Mesothelial cell of epicardium (in vitro differentiated cells): ENCODE data around the gene ZNF787. TPM values are rescaled to one million over a fixed set of nuclear protein-coding genes. Genes with fewer than 3 reads are reported as not detected.
A peak's percentile ranks its signal among the peaks of the same experiment; 100 is the strongest.

Experiments used
- DNase-seq, 2 experiments: peaks; one replicate each; pipeline ENCODE4 v3.0.0; 2021; ENCODE audit warnings: low spot score in 2 of 2; ENCODE audit not compliant: unreplicated experiment in 2 of 2
- H3K27ac Mint-ChIP-seq: 2 replicates; pipeline ENCODE4 v1.8.0; 2021; ENCODE audit warnings: mixed read lengths
- H3K27me3 Mint-ChIP-seq: 2 replicates; pipeline ENCODE4 v1.8.0; 2021; ENCODE audit warnings: low read depth, mixed read lengths
- H3K36me3 Mint-ChIP-seq: 2 replicates; pipeline ENCODE4 v1.8.0; 2021; ENCODE audit warnings: mixed read lengths
- H3K4me1 Mint-ChIP-seq: 2 replicates; pipeline ENCODE4 v1.8.0; 2021; ENCODE audit warnings: mixed read lengths
- H3K4me3 Mint-ChIP-seq: 2 replicates; pipeline ENCODE4 v1.8.0; 2021; ENCODE audit warnings: mild to moderate bottlenecking, moderate library complexity, mixed read lengths
- H3K9me3 Mint-ChIP-seq: 2 replicates; pipeline ENCODE4 v1.8.0; 2021; ENCODE audit warnings: mixed read lengths
- CTCF ChIP-seq: fragments of 200-600 bp; sonication (generic); IDR thresholded peaks from one replicate; pipeline ENCODE4 v1.5.0; 2021; ENCODE audit warnings: antibody characterized with exemption; ENCODE audit not compliant: unreplicated experiment
- total RNA-seq: library from RNA; stranded (reverse); gene quantifications from 3 replicates; pipeline ENCODE4 v1.2.1, GENCODE V29; 2021

Gene ZNF787
- total RNA-seq, 1 donor from 2014 or later, result 35.5 TPM

GRCh38 chr19:56113074-56113632 lies 7.9 kb downstream of the ZNF787 start:
- TF ChIP-seq CTCF, result no peak
- DNase-seq, result no peak
- Mint-ChIP-seq H3K4me3 (no peak overlapping the region), H3K9me3 (no peaks in the 10 kb centered on the region), H3K27me3 (no peaks in the 10 kb centered on the region), H3K27ac (peak overlapping the region; percentile 62), H3K36me3 (peaks cover 2% of the 10 kb centered on the region), H3K4me1 (peaks cover 48% of the 10 kb centered on the region)

GRCh38 chr19:56112313-56112709 lies 8.8 kb downstream of the ZNF787 start:
- Mint-ChIP-seq H3K9me3 (no peaks in the 10 kb centered on the region), H3K4me1 (peaks cover 45% of the 10 kb centered on the region), H3K36me3 (peaks cover 2% of the 10 kb centered on the region), H3K27me3 (no peaks in the 10 kb centered on the region), H3K27ac (peak overlapping the region; percentile 79), H3K4me3 (no peak overlapping the region)
- TF ChIP-seq CTCF, result no peak
- DNase-seq, result no peak

- no peak for DNase-seq
- Mint-ChIP-seq H3K4me3 (no peak overlapping the region), H3K9me3 (no peaks in the 10 kb centered on the region), H3K27me3 (no peaks in the 10 kb centered on the region), H3K36me3 (peaks cover 2% of the 10 kb centered on the region), H3K27ac (peak overlapping the region; percentile 34), H3K4me1 (peaks cover 46% of the 10 kb centered on the region)
- no peak for TF ChIP-seq CTCF
These were observed 9.3 kb downstream of the ZNF787 start for GRCh38 chr19:56111601-56112312.

GRCh38 chr19:56110515-56111448 lies 10.3 kb downstream of the ZNF787 start:
- Mint-ChIP-seq H3K4me3 (peak overlapping the region; percentile 10), H3K9me3 (no peaks in the 10 kb centered on the region), H3K4me1 (peaks cover 48% of the 10 kb centered on the region), H3K27ac (peak overlapping the region; percentile 78), H3K36me3 (peaks cover 7% of the 10 kb centered on the region), H3K27me3 (no peaks in the 10 kb centered on the region)
- DNase-seq, result no peak
- no peak for TF ChIP-seq CTCF

GRCh38 chr19:56109226-56109625 lies 11.9 kb downstream of the ZNF787 start:
- Mint-ChIP-seq H3K27ac (peak overlapping the region; percentile 56), H3K27me3 (no peaks in the 10 kb centered on the region), H3K4me1 (peaks cover 45% of the 10 kb centered on the region), H3K36me3 (peaks cover 7% of the 10 kb centered on the region), H3K4me3 (no peak overlapping the region), H3K9me3 (no peaks in the 10 kb centered on the region)
- no peak for DNase-seq
- TF ChIP-seq CTCF, result no peak
